GM23338 (cell line): ENCODE measurements around the gene MYL5. TPM values are rescaled to one million over a fixed set of nuclear protein-coding genes. Genes with fewer than 3 reads are reported as not detected.

ENCODE experiments used
- ATAC-seq: fragments of 200-7000 bp; cut with Tn5 transposase; 3 replicates; pipeline ENCODE4 v1.9.1; 2020
- DNase-seq: peaks from one replicate; pipeline ENCODE4 v3.0.0-alpha.2; 2015; ENCODE audit warnings: low spot score
- H2AFZ ChIP-seq: fragments of 200-600 bp; sonication (generic); 2 replicates; pipeline ENCODE4 v1.8.0; 2016; ENCODE audit warnings: antibody characterized with exemption, mild to moderate bottlenecking, moderate library complexity
- H3F3A ChIP-seq: fragments of 200-600 bp; sonication (generic); replicated peaks from 2 replicates; pipeline ENCODE4 v1.8.0; 2017; ENCODE audit warnings: antibody characterized with exemption, mixed run types, low read depth
- H3K27ac ChIP-seq: fragments of 200-600 bp; sonication (generic); 2 replicates; pipeline ENCODE4 v1.6.1; 2016; ENCODE audit warnings: low read depth
- H3K27me3 ChIP-seq: fragments of 200-600 bp; sonication (generic); 2 replicates; pipeline ENCODE4 v1.8.0; 2016; ENCODE audit warnings: mild to moderate bottlenecking, mixed run types, moderate library complexity; ENCODE audit not compliant: insufficient read depth
- H3K36me3 ChIP-seq: fragments of 200-600 bp; sonication (generic); 2 replicates; pipeline ENCODE4 v1.8.0; 2016; ENCODE audit warnings: mild to moderate bottlenecking; ENCODE audit not compliant: insufficient read depth
- H3K4me1 ChIP-seq: fragments of 200-600 bp; sonication (generic); 2 replicates; pipeline ENCODE4 v1.8.0; 2016; ENCODE audit warnings: mild to moderate bottlenecking, moderate library complexity; ENCODE audit not compliant: insufficient read depth
- H3K4me2 ChIP-seq: fragments of 200-600 bp; sonication (generic); 2 replicates; pipeline ENCODE4 v1.7.1; 2017; ENCODE audit warnings: mixed run types
- H3K4me3 ChIP-seq: fragments of 200-600 bp; sonication (generic); 2 replicates; pipeline ENCODE4 v1.6.1; 2016; ENCODE audit warnings: mixed run types
- H3K79me2 ChIP-seq: fragments of 200-600 bp; sonication (generic); replicated peaks from 2 replicates; pipeline ENCODE4 v1.8.0; 2017; ENCODE audit warnings: mild to moderate bottlenecking; ENCODE audit not compliant: insufficient read depth
- H3K9me2 ChIP-seq: fragments of 200-600 bp; sonication (generic); 2 replicates; pipeline ENCODE4 v1.8.0; 2017; ENCODE audit not compliant: insufficient read depth
- H4K20me1 ChIP-seq: fragments of 200-600 bp; sonication (generic); replicated peaks from 2 replicates; pipeline ENCODE4 v1.8.0; 2017; ENCODE audit warnings: mild to moderate bottlenecking; ENCODE audit not compliant: insufficient read depth
- H3K27ac Mint-ChIP-seq: 2 replicates; pipeline ENCODE4 v1.8.0; 2020; ENCODE audit warnings: inconsistent platforms, mild to moderate bottlenecking, moderate library complexity, mixed read lengths
- H3K27me3 Mint-ChIP-seq: 3 replicates; pipeline ENCODE4 v1.8.0; 2022; ENCODE audit warnings: low read depth, mild to moderate bottlenecking, moderate library complexity, mixed read lengths, inconsistent platforms; ENCODE audit not compliant: insufficient read depth, poor library complexity
- H3K36me3 Mint-ChIP-seq: 3 replicates; pipeline ENCODE4 v1.8.0; 2021; ENCODE audit warnings: low read depth, mild to moderate bottlenecking, inconsistent platforms, moderate library complexity, mixed read lengths
- H3K4me1 Mint-ChIP-seq: 3 replicates; pipeline ENCODE4 v1.8.0; 2020; ENCODE audit warnings: mild to moderate bottlenecking, inconsistent platforms, mixed read lengths
- H3K4me3 Mint-ChIP-seq: 3 replicates; pipeline ENCODE4 v1.8.0; 2021; ENCODE audit warnings: moderate library complexity, mild to moderate bottlenecking, inconsistent platforms, mixed read lengths
- H3K9me3 Mint-ChIP-seq: 3 replicates; pipeline ENCODE4 v1.8.0; 2020; ENCODE audit warnings: moderate library complexity, mild to moderate bottlenecking, inconsistent platforms, mixed read lengths
- CREB1 ChIP-seq: fragments of 250-450 bp; sonication (Bioruptor Pico); IDR thresholded peaks from 2 replicates; pipeline ENCODE4 v1.5.0; 2020; ENCODE audit warnings: low read depth, mild to moderate bottlenecking, moderate library complexity
- CTCF ChIP-seq, 2 experiments: fragments of 200-600 bp in 1 of 2; sonication (generic) in 1 of 2; conservative IDR thresholded peaks; 2 replicates each; pipeline versions ENCODE4 v1.5.1 to v1.6.1; 2016 to 2017; ENCODE audit warnings: antibody characterized with exemption in 2 of 2, low read depth in 2 of 2, mild to moderate bottlenecking in 2 of 2, moderate library complexity in 1 of 2
- ETS1 ChIP-seq: IDR thresholded peaks from 2 replicates; pipeline ENCODE4 v1.6.1; 2016; ENCODE audit warnings: antibody characterized with exemption
- EZH2 ChIP-seq: fragments of 200-600 bp; sonication (generic); IDR thresholded peaks from one replicate; pipeline ENCODE4 v1.8.0; 2017; ENCODE audit warnings: antibody characterized with exemption, mild to moderate bottlenecking, low read depth; ENCODE audit not compliant: unreplicated experiment
- EZH2phosphoT487 ChIP-seq: fragments of 200-600 bp; sonication (generic); IDR thresholded peaks from one replicate; pipeline ENCODE4 v1.8.1; 2018; ENCODE audit warnings: antibody characterized with exemption; ENCODE audit not compliant: unreplicated experiment
- JUNB ChIP-seq: IDR thresholded peaks from one replicate; pipeline ENCODE4 v1.6.1; 2016; ENCODE audit warnings: antibody characterized with exemption; ENCODE audit not compliant: unreplicated experiment
- NANOG ChIP-seq: IDR thresholded peaks from 2 replicates; pipeline ENCODE4 v1.6.1; 2016; ENCODE audit warnings: antibody characterized with exemption, borderline replicate concordance
- POLR2AphosphoS5 ChIP-seq: IDR thresholded peaks from 2 replicates; pipeline ENCODE4 v1.6.1; 2016; ENCODE audit warnings: antibody characterized with exemption, low read depth
- REST ChIP-seq: IDR thresholded peaks from one replicate; pipeline ENCODE4 v1.6.1; 2018; ENCODE audit warnings: antibody characterized with exemption; ENCODE audit not compliant: unreplicated experiment
- STAT1 ChIP-seq: IDR thresholded peaks from one replicate; pipeline ENCODE4 v1.6.1; 2016; ENCODE audit warnings: antibody characterized with exemption; ENCODE audit not compliant: unreplicated experiment
- ZNF114 ChIP-seq: fragments of 250-450 bp; sonication (Bioruptor Pico); IDR thresholded peaks from 2 replicates; pipeline ENCODE4 v1.5.0; 2020; ENCODE audit warnings: mild to moderate bottlenecking, moderate library complexity
- ZNF331 ChIP-seq: fragments of 250-450 bp; sonication (Bioruptor Pico); IDR thresholded peaks from 2 replicates; pipeline ENCODE4 v1.5.0; 2020; ENCODE audit warnings: low read depth, mild to moderate bottlenecking, moderate library complexity
- ZNF462 ChIP-seq: fragments of 250-450 bp; sonication (Bioruptor Pico); IDR thresholded peaks from 2 replicates; pipeline ENCODE4 v1.5.0; 2020; ENCODE audit warnings: mild to moderate bottlenecking, moderate library complexity
- polyA plus RNA-seq: library from polyadenylated mRNA; unstranded; fragments of >200 nt; fragmentation: Nextera tagmentation; extraction: Ambion mirVana; gene quantifications from 2 replicates; pipeline ENCODE4 v1.2.1, GENCODE V29; 2016
- total RNA-seq: library from RNA; depleted of rRNA; stranded (reverse); fragments of >200 nt; shearing (Covaris generic); gene quantifications from 2 replicates; pipeline ENCODE4 v1.2.3, GENCODE V29; 2014

The MYL5 gene
- total and polyA plus RNA-seq, 2 experiments from 2014 or later: 3.0 to 4.4 TPM

GRCh38 chr4:704198-704891 lies 30.0 kb downstream of the MYL5 start:
- Histone ChIP-seq H4K20me1 (peaks cover 5% of the 10 kb centered on the region; the same call in 1 of the 2 replicates), H3K27me3 (peaks cover 6% of the 10 kb centered on the region; the same call in 1 of the 2 replicates), H3K36me3 (no peaks in the 10 kb centered on the region), H2AFZ (no peak overlapping the region), H3F3A (no peaks in the 10 kb centered on the region), H3K4me2 (no peak overlapping the region), H3K4me1 (no peaks in the 10 kb centered on the region), H3K9me2 (no peaks in the 10 kb centered on the region), H3K4me3 (no peak overlapping the region), H3K27ac (no peak overlapping the region), H3K79me2 (peaks cover 14% of the 10 kb centered on the region)
- no peak for DNase-seq
- Mint-ChIP-seq H3K27ac (no peak overlapping the region), H3K4me3 (no peak overlapping the region), H3K27me3 (peaks cover 18% of the 10 kb centered on the region), H3K9me3 (no peaks in the 10 kb centered on the region), H3K4me1 (peaks cover 9% of the 10 kb centered on the region; the same call in 2 of the 3 replicates), H3K36me3 (peaks cover 8% of the 10 kb centered on the region)
- TF ChIP-seq JUNB (no peak), EZH2 (no peak), POLR2AphosphoS5 (no peak), CTCF (conservative IDR thresholded peaks at IDR 0.05; ENCODE audit: low read depth in 2 of 2) (no peak), REST (no peak), NANOG (no peak), CREB1 (CRISPR knock-in tag) (no peak), ZNF331 (CRISPR knock-in tag) (no peak), EZH2phosphoT487 (no peak), STAT1 (no peak), ZNF114 (CRISPR knock-in tag) (no peak), ZNF462 (CRISPR knock-in tag) (no peak), ETS1 (no peak)
- no peak for ATAC-seq
